WTC11 (cell line): ENCODE data around the gene UNC79. TPM values are rescaled to one million over a fixed set of nuclear protein-coding genes. Genes with fewer than 3 reads are reported as not detected.

Experiments
- ATAC-seq: fragments of 200-7000 bp; cut with Tn5 transposase; 2 replicates; pipeline ENCODE4 v1.10.0; 2021; ENCODE audit warnings: mild to moderate bottlenecking, moderate library complexity
- CTCF ChIA-PET: fragments of 300-600 bp; sonication (Branson Sonifier 250); formaldehyde crosslinking; loops from one replicate; lab custom pipeline; 2021; ENCODE audit warnings: antibody characterized with exemption; lab: Charles Lee
- POLR2A ChIA-PET: fragments of 350-600 bp; sonication (Branson Sonifier 250); formaldehyde crosslinking; loops from one replicate; lab custom pipeline; 2021; ENCODE audit warnings: antibody characterized with exemption; lab: Charles Lee
- DNase-seq: peaks from one replicate; pipeline ENCODE4 v3.0.0; 2021; ENCODE audit warnings: low spot score
- H3K27ac Mint-ChIP-seq: 2 replicates; pipeline ENCODE4 v1.8.0; 2021; ENCODE audit warnings: mixed read lengths
- H3K27me3 Mint-ChIP-seq: 2 replicates; pipeline ENCODE4 v1.8.0; 2021; ENCODE audit warnings: low read depth, mild to moderate bottlenecking, moderate library complexity, mixed read lengths
- H3K36me3 Mint-ChIP-seq: 2 replicates; pipeline ENCODE4 v1.8.0; 2021; ENCODE audit warnings: mixed read lengths
- H3K4me1 Mint-ChIP-seq: 2 replicates; pipeline ENCODE4 v1.8.0; 2022; ENCODE audit warnings: mixed read lengths
- H3K4me3 Mint-ChIP-seq: 2 replicates; pipeline ENCODE4 v1.8.0; 2021; ENCODE audit warnings: mild to moderate bottlenecking, moderate library complexity, mixed read lengths
- H3K9me3 Mint-ChIP-seq: 2 replicates; pipeline ENCODE4 v1.8.0; 2021; ENCODE audit warnings: mixed read lengths
- ATF1 ChIP-seq: sonication (generic); formaldehyde crosslinking; IDR thresholded peaks from 2 replicates; pipeline ENCODE4 v1.8.1; 2023; ENCODE audit warnings: mild to moderate bottlenecking, moderate library complexity, missing genetic modification reagents
- ATF6 ChIP-seq: sonication (generic); formaldehyde crosslinking; IDR thresholded peaks from 2 replicates; pipeline ENCODE4 v1.8.1; 2023; ENCODE audit warnings: mild to moderate bottlenecking, missing genetic modification reagents
- CDX4 ChIP-seq: fragments of 250-450 bp; sonication (Bioruptor Pico); IDR thresholded peaks from 2 replicates; pipeline ENCODE4 v1.9.0; 2021; ENCODE audit warnings: moderate library complexity, mild to moderate bottlenecking, inconsistent platforms, borderline replicate concordance
- CREM ChIP-seq: sonication (generic); formaldehyde crosslinking; IDR thresholded peaks from 2 replicates; pipeline ENCODE4 v1.8.1; 2022; ENCODE audit warnings: mild to moderate bottlenecking, missing genetic modification reagents, moderate library complexity
- FOXJ3 ChIP-seq: sonication (generic); formaldehyde crosslinking; IDR thresholded peaks from 2 replicates; pipeline ENCODE4 v1.9.0; 2021; ENCODE audit warnings: missing genetic modification reagents, mild to moderate bottlenecking, borderline replicate concordance
- GRHL2 ChIP-seq: fragments of 250-450 bp; sonication (Bioruptor Pico); IDR thresholded peaks from 2 replicates; pipeline ENCODE4 v1.8.0; 2022; ENCODE audit warnings: mild to moderate bottlenecking, moderate library complexity; ENCODE audit not compliant: insufficient replicate concordance, severe bottlenecking
- GTF2I ChIP-seq: fragments of 250-450 bp; sonication (Bioruptor Pico); conservative IDR thresholded peaks from 2 replicates; pipeline ENCODE4 v1.4.0; 2021; ENCODE audit warnings: mild to moderate bottlenecking
- MXD4 ChIP-seq: fragments of 250-450 bp; sonication (Bioruptor Pico); IDR thresholded peaks from 2 replicates; pipeline ENCODE4 v1.8.0; 2021; ENCODE audit warnings: mild to moderate bottlenecking, moderate library complexity, borderline replicate concordance
- MYBL2 ChIP-seq: sonication (generic); formaldehyde crosslinking; IDR thresholded peaks from 2 replicates; pipeline ENCODE4 v1.8.1; 2023; ENCODE audit warnings: mild to moderate bottlenecking, moderate library complexity, missing genetic modification reagents
- NFATC4 ChIP-seq: fragments of 250-450 bp; sonication (Bioruptor Pico); IDR thresholded peaks from 2 replicates; pipeline ENCODE4 v1.9.0; 2021; ENCODE audit warnings: mild to moderate bottlenecking
- NFE2L1 ChIP-seq: sonication (generic); formaldehyde crosslinking; IDR thresholded peaks from 2 replicates; pipeline ENCODE4 v1.8.1; 2023; ENCODE audit warnings: missing genetic modification reagents
- NR1H2 ChIP-seq: sonication (generic); formaldehyde crosslinking; IDR thresholded peaks from 2 replicates; pipeline ENCODE4 v1.9.0; 2021; ENCODE audit warnings: mild to moderate bottlenecking, moderate library complexity, missing genetic modification reagents
- NR2C2 ChIP-seq: sonication (generic); formaldehyde crosslinking; IDR thresholded peaks from 2 replicates; pipeline ENCODE4 v1.8.0; 2022; ENCODE audit warnings: mild to moderate bottlenecking, missing genetic modification reagents
- PRRX2 ChIP-seq: fragments of 250-450 bp; sonication (Bioruptor Pico); IDR thresholded peaks from 2 replicates; pipeline ENCODE4 v1.8.0; 2021; ENCODE audit warnings: mild to moderate bottlenecking
- ZBTB21 ChIP-seq: sonication (generic); formaldehyde crosslinking; IDR thresholded peaks from 2 replicates; pipeline ENCODE4 v1.8.1; 2023; ENCODE audit warnings: mild to moderate bottlenecking, missing genetic modification reagents, borderline replicate concordance
- ZNF232 ChIP-seq: sonication (generic); formaldehyde crosslinking; IDR thresholded peaks from 2 replicates; pipeline ENCODE4 v1.8.0; 2022; ENCODE audit warnings: mild to moderate bottlenecking, missing genetic modification reagents
- ZNF263 ChIP-seq: sonication (generic); formaldehyde crosslinking; IDR thresholded peaks from 2 replicates; pipeline ENCODE4 v1.8.1; 2022; ENCODE audit warnings: low read depth, mild to moderate bottlenecking, moderate library complexity, missing genetic modification reagents
- ZNF425 ChIP-seq: fragments of 250-450 bp; sonication (Bioruptor Pico); conservative IDR thresholded peaks from 2 replicates; pipeline ENCODE4 v1.9.0; 2021; ENCODE audit warnings: mild to moderate bottlenecking
- ZNF532 ChIP-seq: fragments of 250-450 bp; sonication (Bioruptor Pico); IDR thresholded peaks from 2 replicates; pipeline ENCODE4 v1.9.0; 2021; ENCODE audit warnings: mild to moderate bottlenecking, borderline replicate concordance
- total RNA-seq: library from RNA; stranded (reverse); gene quantifications from 3 replicates; pipeline ENCODE4 v1.2.3, GENCODE V29; 2021
- TF ChIP-seq, protein P1 (sequence below): sonication (generic); formaldehyde crosslinking; conservative IDR thresholded peaks from 2 replicates; pipeline ENCODE4 v1.8.1; 2022; ENCODE audit warnings: mild to moderate bottlenecking, missing genetic modification reagents
- TF ChIP-seq, protein P2 (sequence below): fragments of 250-450 bp; sonication (Bioruptor Pico); IDR thresholded peaks from 2 replicates; pipeline ENCODE4 v2.1.2; 2022; ENCODE audit warnings: mild to moderate bottlenecking, moderate library complexity

UNC79 gene
- total RNA-seq, 1 experiment from 2014 or later, result 2.1 TPM

- no peaks in the 10 kb centered on the region for H3K27me3 Mint-ChIP-seq
- H3K4me3 Mint-ChIP-seq, result no peak overlapping the region
- no peaks in the 10 kb centered on the region for H3K9me3 Mint-ChIP-seq
- ChIA-PET POLR2A (interaction anchor here (0.7 kb wide), 1 partner anchor 414 kb away, joined by 8 read pairs; no protein-coding TSS in a partner anchor), CTCF (interaction anchor here (1.2 kb wide), 1 partner anchor 19 kb away, joined by 3 read pairs; no protein-coding TSS in a partner anchor)
- no peak for TF ChIP-seq GRHL2 (CRISPR knock-in tag)
- TF ChIP-seq ZNF232 (CRISPR knock-in tag), result no peak
- TF ChIP-seq ATF6, result no peak
- TF ChIP-seq CDX4 (CRISPR knock-in tag), result no peak
- TF ChIP-seq MXD4 (CRISPR knock-in tag), result no peak
- DNase-seq, result no peak
- peaks cover 18% of the 10 kb centered on the region for H3K4me1 Mint-ChIP-seq
- no peaks in the 10 kb centered on the region for H3K36me3 Mint-ChIP-seq
- no peak overlapping the region for H3K27ac Mint-ChIP-seq
- ATAC-seq, result no peak
Observed at GRCh38 chr14:93714605-93715004, 283.9 kb downstream of the UNC79 start.

GRCh38 chr14:93715279-93715927, 284.7 kb downstream of the UNC79 start:
- CTCF ChIA-PET, result interaction anchor here (0.9 to 1.6 kb wide), 4 partner anchors 18 to 224 kb away, joined by 3 to 4 read pairs (median 4); no protein-coding TSS in a partner anchor
- Mint-ChIP-seq H3K27me3 (no peaks in the 10 kb centered on the region), H3K27ac (no peak overlapping the region; the same call in 1 of the 2 replicates), H3K4me1 (peaks cover 18% of the 10 kb centered on the region), H3K4me3 (no peak overlapping the region), H3K36me3 (no peaks in the 10 kb centered on the region), H3K9me3 (no peaks in the 10 kb centered on the region)
- DNase-seq, result no peak
- no peak for ATAC-seq
- POLR2A ChIA-PET, result no interaction called here
- TF ChIP-seq NR1H2 (CRISPR knock-in tag), result no peak
- no peak for TF ChIP-seq NR2C2 (CRISPR knock-in tag)
- TF ChIP-seq NFE2L1, result no peak
- TF ChIP-seq MYBL2 (CRISPR knock-in tag), result no peak
- TF ChIP-seq MXD4 (CRISPR knock-in tag), result no peak
- no peak for TF ChIP-seq ZBTB21
- TF ChIP-seq, protein P1, sequence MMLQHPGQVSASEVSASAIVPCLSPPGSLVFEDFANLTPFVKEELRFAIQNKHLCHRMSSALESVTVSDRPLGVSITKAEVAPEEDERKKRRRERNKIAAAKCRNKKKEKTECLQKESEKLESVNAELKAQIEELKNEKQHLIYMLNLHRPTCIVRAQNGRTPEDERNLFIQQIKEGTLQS (CRISPR knock-in tag), result no peak
- TF ChIP-seq NFATC4 (CRISPR knock-in tag), result no peak
- TF ChIP-seq ATF1 (CRISPR knock-in tag), result no peak
- TF ChIP-seq, protein P2, sequence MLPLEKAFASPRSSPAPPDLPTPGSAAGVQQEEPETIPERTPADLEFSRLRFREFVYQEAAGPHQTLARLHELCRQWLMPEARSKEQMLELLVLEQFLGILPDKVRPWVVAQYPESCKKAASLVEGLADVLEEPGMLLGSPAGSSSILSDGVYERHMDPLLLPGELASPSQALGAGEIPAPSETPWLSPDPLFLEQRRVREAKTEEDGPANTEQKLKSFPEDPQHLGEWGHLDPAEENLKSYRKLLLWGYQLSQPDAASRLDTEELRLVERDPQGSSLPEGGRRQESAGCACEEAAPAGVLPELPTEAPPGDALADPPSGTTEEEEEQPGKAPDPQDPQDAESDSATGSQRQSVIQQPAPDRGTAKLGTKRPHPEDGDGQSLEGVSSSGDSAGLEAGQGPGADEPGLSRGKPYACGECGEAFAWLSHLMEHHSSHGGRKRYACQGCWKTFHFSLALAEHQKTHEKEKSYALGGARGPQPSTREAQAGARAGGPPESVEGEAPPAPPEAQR (CRISPR knock-in tag), result no peak
- no peak for TF ChIP-seq ZNF532
- TF ChIP-seq ZNF425 (CRISPR knock-in tag), result no peak
- no peak for TF ChIP-seq CREM (CRISPR knock-in tag)
- no peak for TF ChIP-seq FOXJ3 (CRISPR knock-in tag)
- TF ChIP-seq PRRX2 (CRISPR knock-in tag), result no peak
- no peak for TF ChIP-seq ZNF263 (CRISPR knock-in tag)
- TF ChIP-seq GTF2I (CRISPR knock-in tag), result no peak
- TF ChIP-seq GRHL2 (CRISPR knock-in tag), result no peak
